Stimulated activated naive CD8-positive, alpha-beta T cell treated with anti-CD3 and anti-CD28 coated beads, Interleukin-15, amount 100 ng/mL, for 72 hours (primary cell): Measurements from ENCODE around the gene TMPRSS9.

Experiments
- ATAC-seq: fragments of 150-1000 bp; cut with Tn5 transposase; 2 replicates; pipeline ENCODE4 v1.10.0; 2021; ENCODE audit warnings: mild to moderate bottlenecking, moderate library complexity
- DNase-seq, 2 donors: peaks; one replicate each; pipeline ENCODE4 v3.0.0; 2021 to 2022
- H3K27ac Mint-ChIP-seq, 2 donors: one replicate each; pipeline ENCODE4 v1.8.0; 2022; ENCODE audit warnings: mild to moderate bottlenecking in 2 of 2, mixed read lengths in 2 of 2, moderate library complexity in 2 of 2
- H3K27me3 Mint-ChIP-seq: one replicate; pipeline ENCODE4 v1.8.0; 2022; ENCODE audit warnings: mixed read lengths
- H3K4me1 Mint-ChIP-seq: one replicate; pipeline ENCODE4 v1.8.0; 2022; ENCODE audit warnings: mild to moderate bottlenecking, mixed read lengths
- H3K4me3 Mint-ChIP-seq, 2 donors: one replicate each; pipeline ENCODE4 v1.8.0; 2022; ENCODE audit warnings: mild to moderate bottlenecking in 2 of 2, mixed read lengths in 2 of 2, moderate library complexity in 1 of 2
- H3K9me3 Mint-ChIP-seq, 2 donors: one replicate each; pipeline ENCODE4 v1.8.0; 2022; ENCODE audit warnings: mixed read lengths in 2 of 2

Gene TMPRSS9

DNA sequence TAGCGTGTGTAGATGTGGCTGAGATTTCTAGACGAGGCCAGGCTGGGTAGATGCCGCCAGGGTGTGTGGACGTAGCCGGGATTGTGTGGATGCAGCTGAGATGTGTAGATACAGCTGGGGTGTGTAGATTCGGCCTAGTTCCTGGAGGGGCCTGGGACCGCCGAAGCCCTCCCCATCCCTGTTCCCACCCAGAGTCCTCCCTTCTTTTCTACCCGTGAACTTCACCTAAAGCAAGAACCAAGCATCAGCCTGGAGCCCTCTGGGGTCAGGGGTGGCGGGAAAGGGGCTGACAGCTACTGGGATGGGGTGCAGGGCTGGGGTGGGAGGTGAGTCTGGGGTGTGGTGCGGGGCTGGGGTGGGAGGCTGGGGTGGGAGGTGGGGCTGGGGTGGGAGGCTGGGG, 768 bp downstream of the TMPRSS9 start:
- no peaks in the 10 kb centered on the region for H3K9me3 Mint-ChIP-seq
- H3K27me3 Mint-ChIP-seq, result peaks cover 18% of the 10 kb centered on the region
- peak; percentile 48 for ATAC-seq
- no peak overlapping the region for H3K4me3 Mint-ChIP-seq
- H3K4me1 Mint-ChIP-seq, result peaks cover 6% of the 10 kb centered on the region
- H3K27ac Mint-ChIP-seq, result no peak overlapping the region
- DNase-seq, result no peak

DNA sequence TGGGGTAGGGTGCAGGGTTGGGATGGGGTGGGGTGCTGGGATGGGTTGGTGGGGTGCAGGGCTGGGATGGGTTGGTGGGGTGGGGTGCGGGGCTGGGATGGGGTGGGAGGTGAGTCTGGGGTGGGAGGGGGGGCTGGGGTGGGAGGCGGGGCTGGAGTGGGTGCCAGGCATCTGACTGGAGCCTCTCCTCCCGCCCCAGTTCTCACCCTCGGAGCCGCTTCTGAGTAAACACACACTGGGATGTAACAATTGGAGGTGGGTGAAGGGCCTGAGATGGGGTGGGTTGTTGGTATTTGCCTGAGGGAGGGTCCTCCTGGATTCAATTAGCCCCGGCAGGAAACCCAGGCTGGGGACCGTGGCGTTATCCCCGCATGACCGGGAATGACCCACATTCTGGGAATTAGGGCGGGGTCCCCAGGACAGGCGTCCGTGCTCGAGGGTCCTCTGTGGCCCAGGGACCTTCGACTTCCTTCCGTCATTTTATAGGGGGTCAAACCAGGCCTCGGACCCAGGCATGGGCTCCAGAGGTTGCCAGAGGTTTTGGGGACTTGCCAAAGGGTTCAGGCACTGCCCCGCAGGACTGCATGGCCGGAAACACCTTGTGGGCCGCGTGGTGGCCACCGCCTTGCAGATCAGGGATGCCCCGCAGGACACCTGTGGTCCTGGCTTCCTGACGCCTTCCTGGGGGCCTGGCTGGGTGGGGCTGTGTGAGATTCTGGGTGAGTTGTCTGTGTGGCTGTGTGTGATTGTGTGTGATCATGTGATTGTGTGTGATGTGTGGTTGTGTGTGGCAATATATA, 1.4 kb downstream of the TMPRSS9 start:
- H3K4me3 Mint-ChIP-seq, result no peak overlapping the region
- peaks cover 6% of the 10 kb centered on the region for H3K4me1 Mint-ChIP-seq
- no peak for DNase-seq
- no peaks in the 10 kb centered on the region for H3K9me3 Mint-ChIP-seq
- peak; percentile 37 for ATAC-seq
- H3K27ac Mint-ChIP-seq, result no peak overlapping the region
- peaks cover 18% of the 10 kb centered on the region for H3K27me3 Mint-ChIP-seq

DNA sequence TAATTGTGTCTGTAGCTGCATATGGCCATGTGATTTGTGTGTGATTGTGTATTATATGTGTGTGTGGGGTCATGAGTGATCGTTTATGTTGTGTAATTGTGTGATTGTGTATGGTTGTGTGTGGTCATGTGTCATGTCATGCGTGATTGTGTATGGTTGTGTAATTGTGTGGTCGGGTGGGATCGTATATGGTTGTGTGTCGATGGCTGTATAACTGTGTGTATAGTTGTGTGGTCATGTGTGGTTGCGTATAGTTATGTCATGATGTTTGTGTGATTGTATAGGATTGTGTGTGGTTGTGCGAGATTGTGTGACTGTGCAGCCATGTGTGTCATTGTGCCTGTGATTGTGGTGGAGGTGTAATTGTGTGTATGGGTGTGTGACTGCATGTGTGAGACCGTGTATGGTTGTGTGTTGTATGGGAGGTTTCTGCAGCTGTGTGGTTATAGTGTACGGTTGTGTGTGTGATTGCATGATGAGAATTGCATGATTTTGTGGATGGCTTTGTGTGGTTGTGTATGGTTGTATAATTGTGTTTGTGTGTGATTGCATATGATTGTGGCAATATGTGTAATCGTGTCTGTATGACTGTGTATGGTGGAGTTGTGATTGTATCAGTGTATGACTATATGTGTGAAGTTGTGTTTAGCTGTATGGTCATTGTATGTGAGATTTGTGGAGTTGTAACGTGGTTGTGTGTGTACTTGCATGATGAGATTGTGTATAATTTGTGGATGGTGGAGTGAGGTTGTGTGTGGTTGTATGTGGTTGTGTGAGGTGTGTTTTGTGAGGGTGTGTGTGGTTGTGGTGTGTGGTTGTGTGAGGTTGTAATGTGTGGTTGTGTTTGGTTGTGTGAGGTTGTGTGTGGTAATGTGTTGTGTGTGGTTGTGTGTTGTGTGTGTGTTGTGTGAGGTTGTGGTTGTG, 2.2 kb downstream of the TMPRSS9 start:
- DNase-seq (no peak), ATAC-seq (no peak)
- Mint-ChIP-seq H3K27ac (no peak overlapping the region), H3K4me3 (no peak overlapping the region), H3K27me3 (peaks cover 18% of the 10 kb centered on the region), H3K4me1 (peaks cover 6% of the 10 kb centered on the region), H3K9me3 (no peaks in the 10 kb centered on the region)

DNA sequence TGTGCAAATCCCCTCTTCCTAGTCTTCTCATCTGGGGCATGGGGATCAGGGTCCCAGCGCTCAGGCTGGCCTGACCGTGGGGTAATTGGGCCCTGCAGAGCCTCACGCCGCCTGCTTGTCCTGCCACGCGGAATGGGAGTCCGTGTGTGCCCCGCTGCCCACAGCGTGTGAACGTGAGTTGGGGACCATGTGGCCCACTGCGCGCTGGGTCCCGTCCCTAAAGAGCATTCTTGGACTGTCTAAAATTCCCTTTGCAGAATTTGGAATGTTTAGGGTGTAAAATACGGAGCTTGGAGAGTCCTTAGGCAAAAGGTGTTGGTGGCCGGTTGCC, 2.9 kb downstream of the TMPRSS9 start:
- Mint-ChIP-seq H3K9me3 (no peaks in the 10 kb centered on the region), H3K27ac (no peak overlapping the region), H3K4me3 (no peak overlapping the region), H3K4me1 (peaks cover 6% of the 10 kb centered on the region), H3K27me3 (peaks cover 19% of the 10 kb centered on the region)
- DNase-seq (no peak), ATAC-seq (no peak)

DNA sequence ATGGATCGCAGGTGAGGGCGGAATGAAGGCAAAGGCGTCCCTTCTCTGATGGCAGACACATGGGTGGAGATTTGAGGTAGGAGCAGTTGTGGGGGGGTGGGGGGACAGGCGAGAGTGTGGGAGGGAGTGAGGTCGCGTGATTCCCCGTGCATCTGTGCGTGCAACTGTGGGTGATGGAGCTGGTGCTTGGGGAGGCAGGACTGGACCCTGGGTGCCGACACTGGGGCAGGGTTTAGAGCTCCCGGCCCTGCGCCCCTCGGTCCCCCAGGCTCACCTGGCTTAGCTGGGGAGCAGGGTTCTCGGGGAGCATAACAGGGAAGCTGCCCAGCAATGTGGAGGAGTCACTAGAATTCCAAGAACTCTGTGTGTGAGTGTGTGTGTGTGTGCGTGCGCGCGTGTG, 3.4 kb downstream of the TMPRSS9 start:
- ATAC-seq, result no peak
- Mint-ChIP-seq H3K27me3 (peaks cover 24% of the 10 kb centered on the region), H3K4me3 (no peak overlapping the region), H3K4me1 (peaks cover 6% of the 10 kb centered on the region), H3K27ac (no peak overlapping the region), H3K9me3 (no peaks in the 10 kb centered on the region)
- DNase-seq, result no peak

DNA sequence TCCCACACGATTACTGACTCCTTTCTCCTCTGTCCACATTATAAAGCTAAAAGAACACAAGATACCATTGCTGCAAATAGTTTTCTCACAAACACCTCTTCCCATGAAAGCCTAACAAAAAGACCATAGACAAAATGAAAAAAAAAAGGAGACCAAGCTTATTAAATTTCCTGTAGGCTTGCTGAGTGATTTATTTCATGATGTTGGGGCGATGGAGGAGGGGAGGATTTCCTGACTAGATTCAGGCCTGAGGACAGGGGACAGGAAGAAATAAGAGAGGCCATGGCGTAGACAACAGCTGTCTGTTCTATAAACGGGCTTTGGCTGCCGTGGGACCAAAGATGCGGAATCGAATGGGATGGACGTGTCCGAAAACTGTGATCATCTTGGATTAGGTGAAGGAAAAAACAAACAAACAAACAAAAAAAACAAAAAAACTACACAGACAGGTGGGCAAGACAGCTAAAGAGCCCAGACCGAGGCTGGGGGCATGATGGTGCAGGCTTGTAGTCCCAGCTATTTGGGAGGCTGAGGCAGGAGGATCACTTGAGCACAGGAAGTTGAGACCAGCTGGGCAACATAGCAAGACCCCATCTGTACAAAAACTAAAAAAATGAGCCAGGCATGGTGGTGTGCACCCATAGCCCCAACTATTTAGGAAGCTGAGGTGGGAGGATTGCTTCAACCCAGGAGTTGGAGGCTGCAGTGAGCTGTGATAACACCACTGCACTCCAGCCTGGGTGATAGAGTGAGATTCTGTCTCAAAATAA, 5.3 kb downstream of the TMPRSS9 start:
- no peak overlapping the region for H3K27ac Mint-ChIP-seq
- peaks cover 4% of the 10 kb centered on the region for H3K4me1 Mint-ChIP-seq
- H3K4me3 Mint-ChIP-seq, result no peak overlapping the region
- peaks cover 23% of the 10 kb centered on the region for H3K27me3 Mint-ChIP-seq
- DNase-seq (no peak), ATAC-seq (no peak)
- H3K9me3 Mint-ChIP-seq, result no peaks in the 10 kb centered on the region

DNA sequence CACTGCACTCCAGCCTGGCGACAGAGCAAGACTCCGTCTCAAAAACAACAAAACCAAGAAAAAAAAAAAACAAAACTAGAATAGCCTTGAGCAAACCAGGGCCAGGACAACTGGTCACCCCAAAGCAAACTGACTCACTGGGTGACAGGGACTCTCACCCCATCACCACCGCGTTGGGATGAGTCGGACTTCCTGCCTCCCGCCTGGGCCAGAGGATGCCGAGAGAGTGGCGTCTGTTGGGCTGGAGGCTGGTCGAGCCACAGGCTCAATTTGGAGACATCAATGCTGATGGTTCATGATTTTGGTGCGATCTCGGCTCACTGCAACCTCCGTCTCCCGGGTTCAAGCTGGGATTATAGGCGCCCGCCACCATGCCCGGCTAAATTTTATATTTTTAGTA, 11.6 kb downstream of the TMPRSS9 start:
- Mint-ChIP-seq H3K9me3 (no peaks in the 10 kb centered on the region), H3K4me1 (no peaks in the 10 kb centered on the region), H3K27ac (no peak overlapping the region), H3K27me3 (peaks cover 17% of the 10 kb centered on the region), H3K4me3 (no peak overlapping the region)
- ATAC-seq (no peak), DNase-seq (no peak)

DNA sequence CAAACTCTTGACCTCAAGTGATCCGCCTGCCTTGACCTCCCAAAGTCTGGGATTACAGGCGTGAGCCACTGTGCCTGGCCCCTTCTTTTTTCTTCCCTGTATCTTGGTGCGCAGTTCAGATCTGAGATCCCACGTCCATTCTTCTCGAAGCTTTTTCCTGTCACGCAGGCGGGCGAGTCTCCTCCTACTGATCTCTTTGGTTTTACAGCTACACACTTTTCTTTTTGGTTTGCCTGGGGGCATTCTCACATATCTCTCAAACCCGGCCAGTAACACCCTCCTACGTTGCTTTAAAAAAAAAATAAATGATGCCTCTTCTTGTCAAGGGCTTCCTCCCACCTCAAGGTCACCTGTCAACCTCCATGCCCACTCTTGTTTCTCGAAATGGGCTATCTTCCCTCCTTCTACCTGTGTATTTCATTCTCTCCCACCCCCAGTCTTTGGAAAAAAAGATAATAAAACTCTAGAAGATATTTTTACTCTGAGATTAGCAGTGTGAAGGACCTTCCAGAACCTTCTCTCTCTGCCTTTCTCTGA, 12.1 kb downstream of the TMPRSS9 start:
- DNase-seq (no peak), ATAC-seq (no peak)
- H3K27me3 Mint-ChIP-seq, result peaks cover 17% of the 10 kb centered on the region
- H3K4me1 Mint-ChIP-seq, result no peaks in the 10 kb centered on the region
- H3K9me3 Mint-ChIP-seq, result no peaks in the 10 kb centered on the region
- no peak overlapping the region for H3K4me3 Mint-ChIP-seq
- no peak overlapping the region for H3K27ac Mint-ChIP-seq

DNA sequence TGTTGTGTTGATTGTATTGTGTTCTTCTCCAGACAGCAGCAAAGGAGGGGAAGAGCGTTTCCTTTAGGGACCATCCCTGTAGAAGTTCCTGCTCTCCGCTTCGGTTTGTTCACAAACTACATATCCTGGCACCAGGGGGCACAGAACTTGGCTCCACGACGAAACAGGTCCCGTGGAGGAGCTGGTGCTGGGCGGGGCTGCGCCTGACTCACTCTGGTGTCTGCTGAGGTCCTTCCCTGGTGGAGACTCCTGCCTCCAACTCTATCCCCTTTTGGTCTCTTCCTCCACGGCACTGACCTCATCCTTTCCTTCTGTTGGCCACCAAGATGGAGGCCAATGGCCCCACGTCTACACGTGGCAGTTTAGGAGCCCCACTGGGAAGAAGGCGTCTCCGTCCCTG, 14.7 kb downstream of the TMPRSS9 start:
- DNase-seq, result no peak
- Mint-ChIP-seq H3K27me3 (peaks cover 8% of the 10 kb centered on the region), H3K9me3 (peaks cover 16 to 23% of the 10 kb centered on the region in 2 donors), H3K27ac (no peak overlapping the region), H3K4me1 (no peaks in the 10 kb centered on the region), H3K4me3 (no peak overlapping the region)
- no peak for ATAC-seq

DNA sequence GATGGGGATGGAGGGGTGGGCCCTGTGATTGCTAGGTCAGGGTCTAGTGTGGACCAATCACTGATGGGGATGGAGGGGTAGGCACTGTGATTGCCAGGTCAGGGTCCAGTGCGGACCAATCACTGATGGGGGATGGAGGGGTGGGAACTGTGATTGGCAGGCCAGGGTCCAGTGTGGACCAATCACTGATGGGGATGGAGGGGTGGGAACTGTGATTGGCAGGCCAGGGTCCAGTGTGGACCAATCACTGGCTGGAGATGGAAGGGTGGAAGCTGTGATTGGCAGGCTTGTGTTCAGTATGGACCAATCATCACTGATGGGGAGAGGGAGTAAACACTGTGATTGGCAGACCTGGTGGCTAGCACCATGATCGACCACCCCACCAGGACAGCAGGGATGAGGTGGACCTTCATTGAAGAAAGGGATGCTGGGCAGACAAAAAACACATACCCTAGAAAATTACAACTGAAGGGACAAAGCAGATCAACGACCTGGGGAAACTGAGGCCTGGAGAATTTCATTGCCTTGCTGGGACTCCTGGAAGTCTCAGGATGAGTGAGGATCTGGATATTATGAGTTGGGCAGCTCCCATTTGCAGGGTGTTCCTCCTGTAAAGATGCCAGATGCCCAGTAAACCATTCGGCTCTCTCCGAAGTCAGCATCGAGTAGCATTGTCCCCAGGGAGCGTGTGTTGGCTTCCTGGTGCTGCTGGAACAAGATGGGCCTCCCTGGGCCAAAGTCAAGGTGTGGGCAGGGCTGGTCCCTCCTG, 15.5 kb downstream of the TMPRSS9 start:
- no peak overlapping the region for H3K27ac Mint-ChIP-seq

DNA sequence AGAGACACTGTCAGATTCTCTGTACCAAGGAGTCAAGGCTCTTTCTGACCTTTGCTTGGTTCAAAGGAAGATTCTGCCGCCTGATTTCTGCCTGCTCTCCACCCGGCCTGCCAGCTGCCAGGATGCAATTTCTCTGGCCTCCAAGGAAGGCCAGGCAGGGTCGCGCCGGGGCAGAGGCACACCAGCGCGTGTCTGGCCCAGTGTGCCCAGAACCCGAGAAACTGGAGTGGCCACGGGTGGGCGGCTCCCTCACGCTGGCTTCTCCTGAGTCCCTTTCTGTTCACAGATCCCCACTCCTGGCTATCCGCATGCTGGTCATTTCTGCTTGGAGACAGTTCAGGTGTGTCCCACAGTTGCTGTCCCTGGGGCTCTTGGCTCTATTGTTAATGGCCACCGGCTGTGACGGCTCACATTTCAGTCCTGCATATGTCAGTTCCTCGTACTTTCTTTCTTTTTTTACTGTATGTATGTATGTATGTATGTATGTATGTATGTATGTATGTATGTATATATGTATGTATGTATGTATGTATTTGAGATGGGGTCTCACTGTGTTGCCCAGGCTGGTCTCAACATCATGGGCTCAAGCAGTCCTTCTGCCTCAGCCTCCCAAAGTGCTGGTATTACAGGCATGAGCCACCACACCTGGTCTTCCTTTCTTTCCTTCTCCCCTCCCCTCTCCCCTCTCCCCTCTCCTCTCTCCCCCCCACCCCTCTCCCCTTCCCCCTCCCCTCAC, 16.9 kb downstream of the TMPRSS9 start:
- Mint-ChIP-seq H3K4me1 (no peaks in the 10 kb centered on the region), H3K27me3 (peaks cover 7% of the 10 kb centered on the region), H3K4me3 (no peak overlapping the region), H3K27ac (no peak overlapping the region), H3K9me3 (peaks cover 21 to 38% of the 10 kb centered on the region in 2 donors)
- ATAC-seq, result no peak
- DNase-seq, result no peak

More for the DNA sequence above, 15.5 kb downstream of the TMPRSS9 start:
- Mint-ChIP-seq H3K4me1 (no peaks in the 10 kb centered on the region), H3K4me3 (no peak overlapping the region), H3K27me3 (peaks cover 8% of the 10 kb centered on the region), H3K9me3 (peaks cover 16 to 25% of the 10 kb centered on the region in 2 donors)
- DNase-seq (no peak), ATAC-seq (no peak)

DNA sequence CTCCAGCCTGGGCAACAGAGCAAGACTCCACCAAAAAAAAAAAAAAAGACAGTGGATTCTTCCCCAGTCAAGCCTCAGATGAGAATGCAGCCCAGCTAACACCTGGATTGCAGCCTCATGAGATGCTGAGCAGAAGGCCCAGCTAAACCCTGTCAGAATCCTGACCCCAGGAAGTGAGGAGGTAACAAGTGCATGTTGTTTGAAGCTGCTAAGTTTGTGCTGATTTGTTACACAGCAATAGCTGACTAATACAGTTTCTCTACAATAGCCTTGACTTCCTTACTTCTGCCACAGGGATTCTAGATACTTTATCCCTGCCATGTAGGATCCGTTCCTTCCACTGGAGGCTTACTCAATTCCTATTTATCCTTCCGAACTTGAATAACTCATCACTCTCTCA, 20.5 kb downstream of the TMPRSS9 start:
- Mint-ChIP-seq H3K4me1 (peaks cover 6% of the 10 kb centered on the region), H3K27ac (no peak overlapping the region)
- no peak for DNase-seq

DNA sequence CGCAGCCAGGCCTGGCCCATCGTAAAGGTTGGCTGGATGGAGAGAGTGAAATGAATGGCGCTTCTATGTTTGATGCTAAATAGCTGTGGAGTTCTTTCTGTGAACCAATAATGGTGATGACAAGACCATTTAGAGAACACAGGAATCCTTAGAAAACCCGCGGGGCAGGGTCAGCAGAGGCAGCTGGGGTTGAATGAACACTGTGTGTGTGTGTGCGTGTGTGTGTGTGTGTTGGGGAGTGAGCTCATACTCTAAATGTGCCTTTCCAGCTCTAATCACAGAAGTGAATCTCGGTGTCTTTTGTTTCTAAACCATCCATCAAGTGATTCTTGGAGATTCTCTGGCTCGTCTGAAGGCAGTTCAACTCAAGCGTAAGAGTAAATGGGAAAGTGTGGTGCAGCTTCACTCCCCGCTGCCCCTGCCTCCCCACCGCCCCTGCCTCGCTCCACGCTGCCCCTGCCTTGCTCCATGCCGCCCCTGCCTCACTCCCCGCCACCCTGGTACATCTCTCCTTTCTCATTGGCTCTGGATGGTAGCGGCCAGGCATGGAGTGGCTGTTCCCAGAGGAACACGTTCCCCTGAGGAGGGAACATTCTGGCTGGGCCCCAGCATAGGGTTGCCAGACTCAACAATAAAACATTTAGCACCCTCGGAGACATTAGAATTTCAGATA, 21.2 kb downstream of the TMPRSS9 start:
- peaks cover 21 to 38% of the 10 kb centered on the region in 2 donors for H3K9me3 Mint-ChIP-seq
- peaks cover 6% of the 10 kb centered on the region for H3K4me1 Mint-ChIP-seq
- H3K27ac Mint-ChIP-seq, result no peak overlapping the region
- H3K4me3 Mint-ChIP-seq, result no peak overlapping the region
- DNase-seq (no peak), ATAC-seq (no peak)
- H3K27me3 Mint-ChIP-seq, result no peaks in the 10 kb centered on the region

More for the DNA sequence above, 20.5 kb downstream of the TMPRSS9 start:
- ATAC-seq, result no peak
- H3K4me3 Mint-ChIP-seq, result no peak overlapping the region
- H3K27me3 Mint-ChIP-seq, result no peaks in the 10 kb centered on the region
- peaks cover 21 to 38% of the 10 kb centered on the region in 2 donors for H3K9me3 Mint-ChIP-seq
